Activated CD8-positive, alpha-beta memory T cell treated with anti-CD3 and anti-CD28 coated beads for 1 hour (primary cell): ENCODE measurements around the gene CPNE7.

Experiments used
- DNase-seq, 2 donors: peaks; one replicate each; pipeline ENCODE4 v3.0.0-alpha.2; 2020; ENCODE audit warnings: low read depth in 1 of 2; ENCODE audit errors: extremely low read depth in 1 of 2

The CPNE7 gene

GRCh38 chr16:89549007-89549700 is 26.4 kb upstream of the CPNE7 start:
- DNase-seq = no peak

- no peak for DNase-seq
Measured at GRCh38 chr16:89550421-89551007, 25.0 kb upstream of the CPNE7 start.

GRCh38 chr16:89552329-89552728 is 23.2 kb upstream of the CPNE7 start:
- DNase-seq = no peak

- no peak for DNase-seq
Measured at GRCh38 chr16:89552913-89553312, 22.6 kb upstream of the CPNE7 start.

- no peak for DNase-seq
Measured at GRCh38 chr16:89553733-89554132, 21.8 kb upstream of the CPNE7 start.

GRCh38 chr16:89554343-89554742 is 21.2 kb upstream of the CPNE7 start:
- no peak for DNase-seq

- DNase-seq = no peak
Measured at GRCh38 chr16:89555265-89555664, 20.3 kb upstream of the CPNE7 start.

- no peak for DNase-seq
Measured at GRCh38 chr16:89555780-89556179, 19.8 kb upstream of the CPNE7 start.

- peak; percentile 59 to 67 for DNase-seq
Measured at GRCh38 chr16:89556750-89557689, 18.5 kb upstream of the CPNE7 start.

GRCh38 chr16:89557690-89558490 is 17.7 kb upstream of the CPNE7 start:
- no peak for DNase-seq

GRCh38 chr16:89560378-89561141 is 15.0 kb upstream of the CPNE7 start, which contains the start of gene RPL13:
Gene RPL13, plus strand, starts transcription at chr16:89560682. Its CDS starts 278 bp downstream, at chr16:89560960.
- DNase-seq = peak; percentile 81 to 86

GRCh38 chr16:89561142-89561883 is 14.2 kb upstream of the CPNE7 start:
- no peak for DNase-seq

GRCh38 chr16:89561884-89562599 is 13.5 kb upstream of the CPNE7 start:
- no peak for DNase-seq

GRCh38 chr16:89562939-89563338 is 12.6 kb upstream of the CPNE7 start:
- no peak for DNase-seq

GRCh38 chr16:89563639-89564392 is 11.7 kb upstream of the CPNE7 start:
- DNase-seq = no peak

- DNase-seq = no peak
Measured at GRCh38 chr16:89564476-89565255, 10.9 kb upstream of the CPNE7 start.

GRCh38 chr16:89565256-89565505 is 10.4 kb upstream of the CPNE7 start:
- no peak for DNase-seq
